ENCODE results near the gene CLCN7. TPM values are rescaled to one million over a fixed set of nuclear protein-coding genes. Genes with fewer than 3 reads are reported as not detected.

The CLCN7 gene
- total and polyA plus RNA-seq, 9 of the 15 experiments (the other 6 are each of a cell fraction or from before 2014, with no cell fraction given): 0.06 to 126 (median 18.7) TPM

DNA sequence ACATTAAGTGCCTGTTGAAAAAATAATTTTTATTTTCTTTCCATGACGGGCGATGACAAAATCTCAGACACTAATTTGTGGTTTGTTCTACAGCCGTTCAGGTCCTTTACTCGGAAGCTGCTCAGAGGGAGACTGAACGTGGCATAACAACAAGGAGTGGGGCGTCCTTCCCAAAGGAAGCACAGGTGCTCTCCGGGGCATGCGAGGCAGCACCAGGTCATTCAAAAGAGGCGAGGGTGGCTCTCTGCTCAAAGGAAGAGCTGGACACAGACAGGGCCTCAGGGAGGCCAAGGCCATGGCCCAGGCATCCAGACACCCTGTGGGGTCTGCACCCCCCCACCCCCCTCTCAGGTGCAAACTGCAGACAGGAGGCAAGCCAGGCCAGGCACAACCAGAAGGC is 76.5 kb downstream of the CLCN7 start:
- Histone ChIP-seq H3K27ac (ENCODE audit: extremely low read depth, low read depth, low read length) (no peak overlapping the region), H3K9me1 (ENCODE audit: control insufficient read depth, insufficient read depth, low read length) (no peaks in the 10 kb centered on the region), H3K4me2 (ENCODE audit: insufficient read depth, low read length) (no peak overlapping the region), H3K36me3 (ENCODE audit: control insufficient read depth, insufficient read depth, low read length) (no peaks in the 10 kb centered on the region), H3K4me3 (no peak overlapping the region), H3K9ac (ENCODE audit: insufficient read depth in 1 of 2, low read depth in 2 of 2, low read length in 2 of 2) (peak overlapping the region in 1 of 2 experiments; percentile 64; a peak in 1 of 4 replicates), H3K9me3 (replicated peaks; ENCODE audit: control insufficient read depth, insufficient read depth, low read depth, low read length) (no peaks in the 10 kb centered on the region), H3K79me2 (ENCODE audit: control insufficient read depth, insufficient read depth, low read length) (no peaks in the 10 kb centered on the region), H3K4me1 (replicated peaks in 1 of 2; ENCODE audit: control insufficient read depth in 2 of 2, insufficient read depth in 2 of 2, low read length in 2 of 2) (peaks cover 0 to 43% of the 10 kb centered on the region in 2 experiments; a peak in 2 of 5 replicates), H2AFZ (ENCODE audit: low read depth, low read length) (no peak overlapping the region), H4K20me1 (replicated peaks; ENCODE audit: control insufficient read depth, insufficient read depth, low read length) (no peaks in the 10 kb centered on the region; the same call in 1 of the 2 replicates), H3K27me3 (ENCODE audit: control insufficient read depth in 2 of 2, insufficient read depth in 2 of 2, low read length in 2 of 2) (no peaks in the 10 kb centered on the region)
- DNase-seq (ENCODE audit: extremely low read depth in 1 of 4, low spot score in 3 of 4): no peak
- ATAC-seq: no peak
- intact Hi-C loops (cut with micrococcal nuclease): no loop called here
- WGBS (ENCODE audit: insufficient coverage, low coverage, missing lambda C conversion rate): 61% methylated on average over 9 of the region's 9 CpGs
- FAIRE-seq: no peak
- CTCF ChIA-PET (ENCODE audit: low intra/inter-chr PET ratio): no interaction called here
- TF ChIP-seq KLF16 (IDR thresholded peaks at IDR 0.05) (no peak), ZNF707 (CRISPR knock-in tag; conservative IDR thresholded peaks at IDR 0.05) (0 out of 2 replicates have a peak, but pooled peaks have one; percentile 52)
- POLR2A ChIA-PET: interaction anchor here (0.7 to 1.5 kb wide), 3 partner anchors 10 to 20 kb away, joined by 3 to 4 read pairs (median 3); no protein-coding TSS in a partner anchor
- in situ Hi-C loops (cut with MboI): no loop called here
- no TSS peak for BruUV-seq (replicated peaks)

DNA sequence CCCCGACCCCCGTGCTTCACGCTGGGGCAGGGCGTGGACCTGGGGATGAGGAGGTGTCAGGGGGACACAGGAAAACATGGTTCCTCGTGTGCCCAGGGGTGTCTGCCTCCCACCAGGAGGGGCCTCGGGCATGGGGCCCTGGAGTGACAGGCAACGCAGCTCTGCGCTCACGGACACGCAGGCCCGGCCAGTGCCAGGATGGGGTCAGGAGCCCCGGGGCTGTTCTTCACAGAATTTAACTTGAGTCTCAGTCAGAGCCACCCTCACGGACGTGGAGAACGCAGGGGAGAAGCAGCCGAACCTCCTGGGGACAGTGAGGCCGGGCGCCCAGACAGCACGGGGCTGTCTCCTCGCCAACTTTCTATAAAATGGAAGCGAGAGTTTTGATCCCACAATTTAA is 77.0 kb downstream of the CLCN7 start:
- FAIRE-seq (no peak), DNase-seq (ENCODE audit: extremely low read depth in 1 of 4, low spot score in 3 of 4) (no peak), ATAC-seq (no peak)
- no peak overlapping the region for H2AFZ ChIP-seq (ENCODE audit: low read depth, low read length)
- in situ Hi-C loops (cut with MboI) (no loop called here), intact Hi-C loops (cut with micrococcal nuclease) (no loop called here)
- no peak overlapping the region for H3K27ac ChIP-seq (ENCODE audit: extremely low read depth, low read depth, low read length)
- no TSS peak for BruUV-seq (replicated peaks)
- WGBS (ENCODE audit: insufficient coverage, low coverage, missing lambda C conversion rate): 64% methylated on average over 17 of the region's 21 CpGs
- H3K4me1 ChIP-seq (replicated peaks in 1 of 2; ENCODE audit: control insufficient read depth in 2 of 2, insufficient read depth in 2 of 2, low read length in 2 of 2): peaks cover 0 to 42% of the 10 kb centered on the region in 2 experiments; a peak in 2 of 5 replicates
- H4K20me1 ChIP-seq (replicated peaks; ENCODE audit: control insufficient read depth, insufficient read depth, low read length): no peaks in the 10 kb centered on the region
- no peak overlapping the region for H3K4me3 ChIP-seq
- no peaks in the 10 kb centered on the region for H3K9me3 ChIP-seq (replicated peaks; ENCODE audit: control insufficient read depth, insufficient read depth, low read depth, low read length)
- POLR2A ChIA-PET: interaction anchor here (1.5 kb wide), 1 partner anchor 20 kb away, joined by 4 read pairs; no protein-coding TSS in a partner anchor
- H3K36me3 ChIP-seq (ENCODE audit: control insufficient read depth, insufficient read depth, low read length): no peaks in the 10 kb centered on the region
- H3K9me1 ChIP-seq (ENCODE audit: control insufficient read depth, insufficient read depth, low read length): no peaks in the 10 kb centered on the region
- H3K9ac ChIP-seq (ENCODE audit: insufficient read depth in 1 of 2, low read depth in 2 of 2, low read length in 2 of 2): no peak overlapping the region
- H3K79me2 ChIP-seq (ENCODE audit: control insufficient read depth, insufficient read depth, low read length): no peaks in the 10 kb centered on the region
- CTCF ChIA-PET (ENCODE audit: low intra/inter-chr PET ratio): no interaction called here
- no peaks in the 10 kb centered on the region for H3K27me3 ChIP-seq (ENCODE audit: control insufficient read depth in 2 of 2, insufficient read depth in 2 of 2, low read length in 2 of 2)
- no peak overlapping the region for H3K4me2 ChIP-seq (ENCODE audit: insufficient read depth, low read length)
- TF ChIP-seq FOXK1 (CRISPR knock-in tag; IDR thresholded peaks at IDR 0.05; ENCODE audit: borderline replicate concordance) (no peak), SRSF3 (IDR thresholded peaks at IDR 0.05; ENCODE audit: insufficient read depth, low read length) (no peak), ZNF431 (CRISPR knock-in tag; IDR thresholded peaks at IDR 0.05) (no peak), GATAD2B (IDR thresholded peaks at IDR 0.05; ENCODE audit: borderline replicate concordance) (no peak), HNRNPH1 (optimal IDR thresholded peaks at IDR 0.05; ENCODE audit: low read depth, low read length) (no peak), ZNF263 (CRISPR knock-in tag; IDR thresholded peaks at IDR 0.05; ENCODE audit: borderline replicate concordance) (no peak), ZNF717 (CRISPR knock-in tag; IDR thresholded peaks at IDR 0.05) (no peak), PYGO2 (tag; IDR thresholded peaks at IDR 0.05) (no peak), TGIF2 (CRISPR knock-in tag; IDR thresholded peaks at IDR 0.05) (no peak), FOXP1 (CRISPR knock-in tag; IDR thresholded peaks at IDR 0.05) (no peak), ELF1 (tag; IDR thresholded peaks at IDR 0.05) (no peak), CREB1 (IDR thresholded peaks at IDR 0.05) (no peak), CREB1 (CRISPR knock-in tag; IDR thresholded peaks at IDR 0.05) (no peak)
- TF ChIP-seq, protein P1, sequence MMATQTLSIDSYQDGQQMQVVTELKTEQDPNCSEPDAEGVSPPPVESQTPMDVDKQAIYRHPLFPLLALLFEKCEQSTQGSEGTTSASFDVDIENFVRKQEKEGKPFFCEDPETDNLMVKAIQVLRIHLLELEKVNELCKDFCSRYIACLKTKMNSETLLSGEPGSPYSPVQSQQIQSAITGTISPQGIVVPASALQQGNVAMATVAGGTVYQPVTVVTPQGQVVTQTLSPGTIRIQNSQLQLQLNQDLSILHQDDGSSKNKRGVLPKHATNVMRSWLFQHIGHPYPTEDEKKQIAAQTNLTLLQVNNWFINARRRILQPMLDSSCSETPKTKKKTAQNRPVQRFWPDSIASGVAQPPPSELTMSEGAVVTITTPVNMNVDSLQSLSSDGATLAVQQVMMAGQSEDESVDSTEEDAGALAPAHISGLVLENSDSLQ (IDR thresholded peaks at IDR 0.05): no peak

All from K562 (cell line).